GM12878 (cell line): ENCODE measurements around the gene LIPE. TPM values are rescaled to one million over a fixed set of nuclear protein-coding genes. Genes with fewer than 3 reads are reported as not detected.

Source experiments
- BACH1 ChIP-seq: fragments of 450-650 bp; IDR thresholded peaks from 2 replicates; pipeline ENCODE4 v1.6.1; 2017; ENCODE audit warnings: mild to moderate bottlenecking, borderline replicate concordance
- CBX5 ChIP-seq: sonication (generic); IDR thresholded peaks from 2 replicates; pipeline ENCODE4 v1.6.1; 2016; ENCODE audit warnings: low read depth, moderate library complexity, mild to moderate bottlenecking, inconsistent platforms
- DPF2 ChIP-seq: fragments of 450-650 bp; IDR thresholded peaks from 2 replicates; pipeline ENCODE4 v1.6.1; 2017; ENCODE audit warnings: mild to moderate bottlenecking
- HCFC1 ChIP-seq: fragments of 150-350 bp; IDR thresholded peaks from 2 replicates; pipeline ENCODE4 v1.6.1; 2014; ENCODE audit warnings: low read length
- POU2F2 ChIP-seq: IDR thresholded peaks from 3 replicates; pipeline ENCODE4 v1.6.1; 2011; ENCODE audit warnings: low read depth, mild to moderate bottlenecking, low read length, borderline replicate concordance
- SPI1 ChIP-seq: IDR thresholded peaks from 2 replicates; pipeline ENCODE4 v1.6.1; 2011; ENCODE audit warnings: low read depth, mild to moderate bottlenecking, low read length, moderate library complexity, borderline replicate concordance; ENCODE audit not compliant: insufficient read depth
- TARDBP ChIP-seq: IDR thresholded peaks from 2 replicates; pipeline ENCODE4 v1.6.1; 2016; ENCODE audit warnings: borderline replicate concordance
- ZNF207 ChIP-seq: fragments of 450-650 bp; IDR thresholded peaks from 2 replicates; pipeline ENCODE4 v1.6.1; 2014; ENCODE audit warnings: antibody characterized with exemption, mild to moderate bottlenecking, borderline replicate concordance
- ZNF217 ChIP-seq: fragments of 450-650 bp; IDR thresholded peaks from 2 replicates; pipeline ENCODE4 v1.6.1; 2017; ENCODE audit warnings: antibody characterized with exemption, mild to moderate bottlenecking
- polyA plus RNA-seq, 11 experiments: library from polyadenylated mRNA; depleted of rRNA in 4 of 11; unstranded in 6 of 11; stranded (reverse) in 5 of 11; fragments of >200 nt; fragmentation: Nextera tagmentation in 4 of 11; fragmentation: Illumina TruSeq in 1 of 11; extraction: Ambion mirVana in 4 of 11; extraction: Trizol in 1 of 11; gene quantifications; 1 replicate in 1 of 11; 2 replicates in 10 of 11; pipeline versions ENCODE4 v1.2.1 to v1.2.3, GENCODE V29; 2011 to 2016; ENCODE audit warnings: inconsistent platforms in 2 of 11, missing spikeins in 2 of 11, low read depth in 1 of 11
- total RNA-seq, 4 experiments: library from RNA; depleted of rRNA in 3 of 4; stranded (reverse); fragments of >200 nt in 3 of 4; fragmentation: Illumina TruSeq in 1 of 4; extraction: Trizol in 1 of 4; gene quantifications; 2 replicates each; pipeline versions ENCODE4 v1.2.1 to v1.2.3, GENCODE V29; 2013 to 2021
- TF ChIP-seq, protein P1 (sequence below): IDR thresholded peaks from 2 replicates; pipeline ENCODE4 v1.6.1; 2012; ENCODE audit warnings: low read depth, low read length, improper control_type of control experiment
- TF ChIP-seq, protein P2 (sequence below): fragments of 450-650 bp; formaldehyde crosslinking; IDR thresholded peaks from 2 replicates; pipeline ENCODE4 v1.5.0; 2022; ENCODE audit warnings: mild to moderate bottlenecking, missing genetic modification characterization
- TF ChIP-seq, protein P3 (sequence below): fragments of 450-650 bp; formaldehyde crosslinking; IDR thresholded peaks from 2 replicates; pipeline ENCODE4 v1.4.0; 2020; ENCODE audit warnings: mild to moderate bottlenecking, moderate library complexity
- TF ChIP-seq, protein P4 (sequence below): fragments of 450-650 bp; IDR thresholded peaks from 2 replicates; pipeline ENCODE4 v1.6.1; 2017; ENCODE audit warnings: low read depth, mild to moderate bottlenecking, moderate library complexity
- TF ChIP-seq, protein P5 (sequence below), 3 experiments: IDR thresholded peaks in 2 of 3; conservative IDR thresholded peaks in 1 of 3; 2 replicates each; pipeline ENCODE4 v1.5.1; 2011; ENCODE audit warnings: low read depth in 3 of 3, low read length in 3 of 3, mild to moderate bottlenecking in 3 of 3, control low read depth in 2 of 3, moderate library complexity in 2 of 3, inconsistent platforms in 1 of 3, mixed read lengths in 1 of 3; ENCODE audit not compliant: control insufficient read depth in 2 of 3, insufficient read depth in 1 of 3; ENCODE audit errors: extremely low read depth in 1 of 3
- TF ChIP-seq, protein P6 (sequence below): fragments of 450-650 bp; IDR thresholded peaks from 2 replicates; pipeline ENCODE4 v1.6.1; 2018; ENCODE audit warnings: mild to moderate bottlenecking, low read depth, moderate library complexity; ENCODE audit not compliant: partially characterized antibody

Gene LIPE
- total and polyA plus RNA-seq, 10 of the 15 experiments (the other 5 are each of a cell fraction or from before 2014, with no cell fraction given) = 0.02 to 33.3 (median 9.5) TPM

DNA sequence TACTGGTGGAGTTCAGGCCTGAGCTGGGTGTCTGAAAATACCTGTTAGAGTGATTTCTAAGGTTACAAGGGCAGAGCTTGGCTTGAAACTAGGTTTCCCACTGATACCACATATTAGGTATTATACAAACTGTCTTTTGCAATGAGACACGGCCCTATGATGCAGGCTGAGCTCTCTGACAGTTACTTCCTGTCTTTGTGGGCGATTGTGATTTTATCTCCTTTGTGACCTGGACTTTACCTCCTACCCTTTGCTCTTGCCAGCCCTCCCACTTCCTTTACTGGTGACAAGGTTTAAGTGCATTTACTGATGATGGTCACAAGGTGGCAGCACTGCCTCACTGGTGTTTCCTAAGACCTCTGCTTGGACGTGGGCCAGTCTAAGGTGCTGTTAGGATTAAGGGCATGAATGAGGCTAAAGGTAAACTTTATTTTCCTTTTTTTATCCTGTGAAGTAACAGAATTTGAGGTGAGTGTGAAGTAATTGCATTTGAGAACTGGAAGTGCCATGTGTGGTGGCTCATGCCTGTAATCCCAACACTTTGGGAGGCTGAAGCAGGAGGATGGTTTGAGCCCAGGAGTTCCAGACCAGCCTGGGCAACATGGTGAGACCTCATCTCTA lies 23.2 kb upstream of the LIPE start (continued):
- TF ChIP-seq, protein P1, sequence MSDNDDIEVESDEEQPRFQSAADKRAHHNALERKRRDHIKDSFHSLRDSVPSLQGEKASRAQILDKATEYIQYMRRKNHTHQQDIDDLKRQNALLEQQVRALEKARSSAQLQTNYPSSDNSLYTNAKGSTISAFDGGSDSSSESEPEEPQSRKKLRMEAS = no peak
- TF ChIP-seq, protein P2, sequence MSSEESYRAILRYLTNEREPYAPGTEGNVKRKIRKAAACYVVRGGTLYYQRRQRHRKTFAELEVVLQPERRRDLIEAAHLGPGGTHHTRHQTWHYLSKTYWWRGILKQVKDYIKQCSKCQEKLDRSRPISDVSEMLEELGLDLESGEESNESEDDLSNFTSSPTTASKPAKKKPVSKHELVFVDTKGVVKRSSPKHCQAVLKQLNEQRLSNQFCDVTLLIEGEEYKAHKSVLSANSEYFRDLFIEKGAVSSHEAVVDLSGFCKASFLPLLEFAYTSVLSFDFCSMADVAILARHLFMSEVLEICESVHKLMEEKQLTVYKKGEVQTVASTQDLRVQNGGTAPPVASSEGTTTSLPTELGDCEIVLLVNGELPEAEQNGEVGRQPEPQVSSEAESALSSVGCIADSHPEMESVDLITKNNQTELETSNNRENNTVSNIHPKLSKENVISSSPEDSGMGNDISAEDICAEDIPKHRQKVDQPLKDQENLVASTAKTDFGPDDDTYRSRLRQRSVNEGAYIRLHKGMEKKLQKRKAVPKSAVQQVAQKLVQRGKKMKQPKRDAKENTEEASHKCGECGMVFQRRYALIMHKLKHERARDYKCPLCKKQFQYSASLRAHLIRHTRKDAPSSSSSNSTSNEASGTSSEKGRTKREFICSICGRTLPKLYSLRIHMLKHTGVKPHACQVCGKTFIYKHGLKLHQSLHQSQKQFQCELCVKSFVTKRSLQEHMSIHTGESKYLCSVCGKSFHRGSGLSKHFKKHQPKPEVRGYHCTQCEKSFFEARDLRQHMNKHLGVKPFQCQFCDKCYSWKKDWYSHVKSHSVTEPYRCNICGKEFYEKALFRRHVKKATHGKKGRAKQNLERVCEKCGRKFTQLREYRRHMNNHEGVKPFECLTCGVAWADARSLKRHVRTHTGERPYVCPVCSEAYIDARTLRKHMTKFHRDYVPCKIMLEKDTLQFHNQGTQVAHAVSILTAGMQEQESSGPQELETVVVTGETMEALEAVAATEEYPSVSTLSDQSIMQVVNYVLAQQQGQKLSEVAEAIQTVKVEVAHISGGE (CRISPR knock-in tag) = no peak
- TF ChIP-seq DPF2 (no peak), CBX5 (no peak), HCFC1 (no peak), BACH1 (no peak), POU2F2 (peak; percentile 67; the same call in 1 of the 3 replicates), SPI1 (peak; percentile 80), TARDBP (no peak), ZNF217 (no peak), ZNF207 (no peak; the same call in 1 of the 2 replicates)
- TF ChIP-seq, protein P3, sequence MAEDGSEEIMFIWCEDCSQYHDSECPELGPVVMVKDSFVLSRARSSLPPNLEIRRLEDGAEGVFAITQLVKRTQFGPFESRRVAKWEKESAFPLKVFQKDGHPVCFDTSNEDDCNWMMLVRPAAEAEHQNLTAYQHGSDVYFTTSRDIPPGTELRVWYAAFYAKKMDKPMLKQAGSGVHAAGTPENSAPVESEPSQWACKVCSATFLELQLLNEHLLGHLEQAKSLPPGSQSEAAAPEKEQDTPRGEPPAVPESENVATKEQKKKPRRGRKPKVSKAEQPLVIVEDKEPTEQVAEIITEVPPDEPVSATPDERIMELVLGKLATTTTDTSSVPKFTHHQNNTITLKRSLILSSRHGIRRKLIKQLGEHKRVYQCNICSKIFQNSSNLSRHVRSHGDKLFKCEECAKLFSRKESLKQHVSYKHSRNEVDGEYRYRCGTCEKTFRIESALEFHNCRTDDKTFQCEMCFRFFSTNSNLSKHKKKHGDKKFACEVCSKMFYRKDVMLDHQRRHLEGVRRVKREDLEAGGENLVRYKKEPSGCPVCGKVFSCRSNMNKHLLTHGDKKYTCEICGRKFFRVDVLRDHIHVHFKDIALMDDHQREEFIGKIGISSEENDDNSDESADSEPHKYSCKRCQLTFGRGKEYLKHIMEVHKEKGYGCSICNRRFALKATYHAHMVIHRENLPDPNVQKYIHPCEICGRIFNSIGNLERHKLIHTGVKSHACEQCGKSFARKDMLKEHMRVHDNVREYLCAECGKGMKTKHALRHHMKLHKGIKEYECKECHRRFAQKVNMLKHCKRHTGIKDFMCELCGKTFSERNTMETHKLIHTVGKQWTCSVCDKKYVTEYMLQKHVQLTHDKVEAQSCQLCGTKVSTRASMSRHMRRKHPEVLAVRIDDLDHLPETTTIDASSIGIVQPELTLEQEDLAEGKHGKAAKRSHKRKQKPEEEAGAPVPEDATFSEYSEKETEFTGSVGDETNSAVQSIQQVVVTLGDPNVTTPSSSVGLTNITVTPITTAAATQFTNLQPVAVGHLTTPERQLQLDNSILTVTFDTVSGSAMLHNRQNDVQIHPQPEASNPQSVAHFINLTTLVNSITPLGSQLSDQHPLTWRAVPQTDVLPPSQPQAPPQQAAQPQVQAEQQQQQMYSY (CRISPR knock-in tag) = no peak
- TF ChIP-seq, protein P4, sequence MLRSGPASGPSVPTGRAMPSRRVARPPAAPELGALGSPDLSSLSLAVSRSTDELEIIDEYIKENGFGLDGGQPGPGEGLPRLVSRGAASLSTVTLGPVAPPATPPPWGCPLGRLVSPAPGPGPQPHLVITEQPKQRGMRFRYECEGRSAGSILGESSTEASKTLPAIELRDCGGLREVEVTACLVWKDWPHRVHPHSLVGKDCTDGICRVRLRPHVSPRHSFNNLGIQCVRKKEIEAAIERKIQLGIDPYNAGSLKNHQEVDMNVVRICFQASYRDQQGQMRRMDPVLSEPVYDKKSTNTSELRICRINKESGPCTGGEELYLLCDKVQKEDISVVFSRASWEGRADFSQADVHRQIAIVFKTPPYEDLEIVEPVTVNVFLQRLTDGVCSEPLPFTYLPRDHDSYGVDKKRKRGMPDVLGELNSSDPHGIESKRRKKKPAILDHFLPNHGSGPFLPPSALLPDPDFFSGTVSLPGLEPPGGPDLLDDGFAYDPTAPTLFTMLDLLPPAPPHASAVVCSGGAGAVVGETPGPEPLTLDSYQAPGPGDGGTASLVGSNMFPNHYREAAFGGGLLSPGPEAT = no peak
- TF ChIP-seq, protein P5, sequence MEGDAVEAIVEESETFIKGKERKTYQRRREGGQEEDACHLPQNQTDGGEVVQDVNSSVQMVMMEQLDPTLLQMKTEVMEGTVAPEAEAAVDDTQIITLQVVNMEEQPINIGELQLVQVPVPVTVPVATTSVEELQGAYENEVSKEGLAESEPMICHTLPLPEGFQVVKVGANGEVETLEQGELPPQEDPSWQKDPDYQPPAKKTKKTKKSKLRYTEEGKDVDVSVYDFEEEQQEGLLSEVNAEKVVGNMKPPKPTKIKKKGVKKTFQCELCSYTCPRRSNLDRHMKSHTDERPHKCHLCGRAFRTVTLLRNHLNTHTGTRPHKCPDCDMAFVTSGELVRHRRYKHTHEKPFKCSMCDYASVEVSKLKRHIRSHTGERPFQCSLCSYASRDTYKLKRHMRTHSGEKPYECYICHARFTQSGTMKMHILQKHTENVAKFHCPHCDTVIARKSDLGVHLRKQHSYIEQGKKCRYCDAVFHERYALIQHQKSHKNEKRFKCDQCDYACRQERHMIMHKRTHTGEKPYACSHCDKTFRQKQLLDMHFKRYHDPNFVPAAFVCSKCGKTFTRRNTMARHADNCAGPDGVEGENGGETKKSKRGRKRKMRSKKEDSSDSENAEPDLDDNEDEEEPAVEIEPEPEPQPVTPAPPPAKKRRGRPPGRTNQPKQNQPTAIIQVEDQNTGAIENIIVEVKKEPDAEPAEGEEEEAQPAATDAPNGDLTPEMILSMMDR (IDR thresholded peaks at IDR 0.05 in 2 of 3, conservative IDR thresholded peaks at IDR 0.05 in 1 of 3; ENCODE audit: control insufficient read depth in 2 of 3, extremely low read depth in 1 of 3, insufficient read depth in 1 of 3, low read depth in 3 of 3, low read length in 3 of 3) = peak; percentile 78 to 97 (median 91); a peak in 5 of 6 replicates
- TF ChIP-seq, protein P6, sequence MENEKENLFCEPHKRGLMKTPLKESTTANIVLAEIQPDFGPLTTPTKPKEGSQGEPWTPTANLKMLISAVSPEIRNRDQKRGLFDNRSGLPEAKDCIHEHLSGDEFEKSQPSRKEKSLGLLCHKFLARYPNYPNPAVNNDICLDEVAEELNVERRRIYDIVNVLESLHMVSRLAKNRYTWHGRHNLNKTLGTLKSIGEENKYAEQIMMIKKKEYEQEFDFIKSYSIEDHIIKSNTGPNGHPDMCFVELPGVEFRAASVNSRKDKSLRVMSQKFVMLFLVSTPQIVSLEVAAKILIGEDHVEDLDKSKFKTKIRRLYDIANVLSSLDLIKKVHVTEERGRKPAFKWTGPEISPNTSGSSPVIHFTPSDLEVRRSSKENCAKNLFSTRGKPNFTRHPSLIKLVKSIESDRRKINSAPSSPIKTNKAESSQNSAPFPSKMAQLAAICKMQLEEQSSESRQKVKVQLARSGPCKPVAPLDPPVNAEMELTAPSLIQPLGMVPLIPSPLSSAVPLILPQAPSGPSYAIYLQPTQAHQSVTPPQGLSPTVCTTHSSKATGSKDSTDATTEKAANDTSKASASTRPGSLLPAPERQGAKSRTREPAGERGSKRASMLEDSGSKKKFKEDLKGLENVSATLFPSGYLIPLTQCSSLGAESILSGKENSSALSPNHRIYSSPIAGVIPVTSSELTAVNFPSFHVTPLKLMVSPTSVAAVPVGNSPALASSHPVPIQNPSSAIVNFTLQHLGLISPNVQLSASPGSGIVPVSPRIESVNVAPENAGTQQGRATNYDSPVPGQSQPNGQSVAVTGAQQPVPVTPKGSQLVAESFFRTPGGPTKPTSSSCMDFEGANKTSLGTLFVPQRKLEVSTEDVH = no peak
